Skeletal muscle tissue (tissue), 4 donors: ENCODE results near the gene MLLT6. TPM values are rescaled to one million over a fixed set of nuclear protein-coding genes. Genes with fewer than 3 reads are reported as not detected.

Source experiments
- H3K27ac ChIP-seq: one replicate; pipeline ENCODE4 v1.7.0; 2013; ENCODE audit warnings: mild to moderate bottlenecking, low read depth, low read length, inconsistent platforms
- H3K27me3 ChIP-seq, 3 donors: one replicate each; pipeline ENCODE4 v1.7.0; 2013; ENCODE audit warnings: low read length in 3 of 3; ENCODE audit not compliant: control insufficient read depth in 3 of 3, insufficient read depth in 3 of 3
- H3K36me3 ChIP-seq, 3 donors: one replicate each; pipeline ENCODE4 v1.7.0; 2013; ENCODE audit warnings: low read length in 3 of 3; ENCODE audit not compliant: control insufficient read depth in 3 of 3, insufficient read depth in 3 of 3
- H3K4me1 ChIP-seq, 3 donors: one replicate each; pipeline ENCODE4 v1.7.0; 2013; ENCODE audit warnings: low read length in 3 of 3, mild to moderate bottlenecking in 3 of 3; ENCODE audit not compliant: control insufficient read depth in 3 of 3, insufficient read depth in 3 of 3
- H3K4me3 ChIP-seq, 3 donors: one replicate each; pipeline ENCODE4 v1.7.0; 2013; ENCODE audit warnings: low read length in 3 of 3
- H3K9ac ChIP-seq, 3 donors: one replicate each; pipeline ENCODE4 v1.7.0; 2013; ENCODE audit warnings: low read length in 3 of 3, mild to moderate bottlenecking in 3 of 3, moderate library complexity in 2 of 3, low read depth in 1 of 3
- H3K9me3 ChIP-seq, 3 donors: one replicate each; pipeline ENCODE4 v1.7.0; 2013; ENCODE audit warnings: low read length in 3 of 3; ENCODE audit not compliant: control insufficient read depth in 3 of 3
- total RNA-seq: library from RNA; depleted of rRNA; stranded (reverse); fragments of >200 nt; gene quantifications from one replicate; pipeline ENCODE4 v1.2.3, GENCODE V29; 2014
- donor health status: Osteomylitis.

The MLLT6 gene
- total RNA-seq, 1 donor from 2014 or later, result 16.2 TPM

DNA sequence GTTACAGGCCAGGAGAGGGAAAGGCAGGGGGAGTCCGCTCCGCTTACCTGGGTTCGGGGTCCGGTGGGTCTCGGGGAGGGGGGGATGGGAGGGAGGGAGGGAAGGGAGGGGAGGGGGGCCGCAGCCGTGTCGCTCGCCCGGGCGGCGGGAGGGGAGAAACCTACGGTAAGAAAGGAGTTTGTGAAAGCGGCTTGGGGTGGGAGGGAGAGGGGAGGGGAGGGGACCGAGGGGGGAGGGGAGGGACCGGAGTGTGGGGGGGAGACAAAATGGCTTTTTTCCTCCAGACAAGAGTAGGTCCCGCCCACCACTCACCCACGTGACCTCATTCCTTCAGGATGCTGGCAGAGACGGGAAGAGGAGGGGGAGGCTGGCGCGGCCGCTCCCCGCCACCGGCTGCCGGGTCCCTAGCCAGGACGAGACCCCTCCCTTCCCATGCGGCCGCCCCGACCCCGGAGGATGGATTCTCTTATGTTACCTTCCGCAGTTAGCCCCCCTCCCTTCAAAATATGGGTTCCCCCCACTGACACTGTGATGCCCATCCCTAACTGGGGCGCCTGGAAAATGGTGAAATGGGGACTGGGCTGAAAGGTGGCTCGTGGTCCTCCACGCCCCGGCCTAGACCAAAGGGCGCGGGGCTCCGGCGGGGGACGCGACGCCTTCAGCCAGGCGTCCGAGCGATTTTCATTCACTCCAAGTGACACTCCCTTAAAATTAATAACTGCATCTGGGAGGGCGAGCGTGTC, 43.2 kb downstream of the MLLT6 start, which contains the start of gene PCGF2:
Gene PCGF2 (minus strand): TSS at position 188 of the 743 bp plus-strand sequence. CDS start 7,934 bp downstream, outside the sequence.
- H3K9ac ChIP-seq, result peak within 1 kb of the TSS; percentile 68 to 76 (median 74)
- H3K27ac ChIP-seq, result peak within 1 kb of the TSS; percentile 75
- peaks cover 11 to 59% (median 39%) of the 10 kb centered on the region in 3 donors for H3K27me3 ChIP-seq
- H3K4me1 ChIP-seq, result peaks cover 36 to 57% (median 55%) of the 10 kb centered on the region in 3 donors
- peaks cover 0 to 7% (median 5%) of the 10 kb centered on the region in 3 donors for H3K36me3 ChIP-seq
- H3K4me3 ChIP-seq, result peak within 1 kb of the TSS; percentile 73 to 77 (median 76)
- H3K9me3 ChIP-seq, result no peaks in the 10 kb centered on the region

DNA sequence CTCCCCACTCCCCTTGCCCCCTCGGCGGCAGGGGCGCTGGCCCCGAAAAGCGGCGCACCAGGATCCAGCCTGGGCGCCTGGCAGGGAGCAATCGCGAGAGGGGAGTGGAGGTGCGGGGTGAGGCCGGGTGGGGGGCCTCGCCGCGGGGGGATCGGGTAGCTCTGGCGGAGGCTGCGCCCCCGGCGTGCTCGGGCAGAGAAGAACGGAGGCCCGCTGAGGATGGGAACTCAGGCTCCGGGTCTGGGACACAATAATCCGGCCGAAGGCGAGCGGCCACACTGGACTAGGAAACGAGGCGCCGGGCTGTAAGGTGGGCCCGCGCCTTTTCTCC, 43.8 kb downstream of the MLLT6 start:
- H3K27ac ChIP-seq, result peak overlapping the region; percentile 75
- H3K27me3 ChIP-seq, result peaks cover 11 to 59% (median 39%) of the 10 kb centered on the region in 3 donors
- H3K9ac ChIP-seq, result peak overlapping the region; percentile 33 to 75 (median 74)
- no peaks in the 10 kb centered on the region for H3K9me3 ChIP-seq
- H3K4me3 ChIP-seq, result peak overlapping the region; percentile 70 to 77 (median 73)
- peaks cover 0 to 9% (median 5%) of the 10 kb centered on the region in 3 donors for H3K36me3 ChIP-seq
- H3K4me1 ChIP-seq, result peaks cover 40 to 60% (median 58%) of the 10 kb centered on the region in 3 donors

DNA sequence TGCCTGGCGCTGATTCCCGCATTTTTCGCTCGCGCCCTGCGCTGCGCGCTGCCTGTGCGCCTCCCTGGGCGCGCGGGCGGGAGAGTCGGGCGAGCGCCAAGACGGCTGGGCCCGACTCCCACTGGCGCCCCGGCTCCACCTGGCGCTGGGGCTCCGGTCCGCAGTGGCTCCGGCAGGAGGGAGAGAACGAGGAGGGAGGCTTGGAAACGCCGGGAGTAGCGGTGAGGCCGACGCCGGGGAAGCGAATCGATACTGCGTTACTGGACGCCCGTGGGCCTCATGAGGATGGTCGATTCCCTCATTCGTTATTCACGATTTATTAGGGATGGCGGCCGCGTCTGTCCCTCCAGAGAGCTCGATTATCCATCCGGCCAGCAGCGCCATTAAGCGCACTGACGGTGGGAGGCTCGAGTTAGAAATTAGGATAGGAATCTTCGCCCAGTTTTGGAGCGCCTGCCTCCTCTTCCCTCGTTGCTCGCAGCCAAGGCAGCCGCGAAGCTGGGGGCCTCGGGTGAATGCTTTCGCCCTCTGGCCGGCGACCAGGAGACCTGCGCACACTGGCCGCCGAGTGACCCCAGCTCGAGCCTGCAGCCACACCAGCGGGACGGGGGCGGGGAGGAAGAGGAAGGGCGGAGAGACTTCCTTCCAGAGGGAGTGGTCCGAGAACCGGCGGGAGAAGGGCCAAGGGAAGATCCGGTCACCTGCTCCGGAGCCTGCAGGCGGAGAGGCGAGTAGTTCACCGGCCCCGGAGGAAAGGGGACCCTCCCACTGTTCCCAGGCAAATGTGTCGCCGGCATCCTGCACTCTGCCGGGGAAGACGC, 44.4 kb downstream of the MLLT6 start:
- Histone ChIP-seq H3K9ac (peak overlapping the region; percentile 33 to 75 (median 74)), H3K4me1 (peaks cover 45 to 66% (median 60%) of the 10 kb centered on the region in 3 donors), H3K36me3 (peaks cover 1 to 11% (median 5%) of the 10 kb centered on the region in 3 donors)

DNA sequence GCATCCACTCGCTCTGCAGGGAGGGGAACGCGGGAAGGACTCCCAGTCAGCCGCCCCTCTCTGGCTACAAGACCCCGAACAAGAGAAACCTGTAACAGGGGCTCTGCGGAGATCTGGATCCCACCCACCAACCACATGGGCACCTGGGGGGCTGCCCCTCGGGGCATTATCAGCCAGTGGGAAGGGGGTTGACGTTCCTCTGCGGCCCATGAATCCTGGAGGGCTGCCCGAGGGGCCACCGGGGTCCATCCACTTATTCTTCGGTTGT, 44.9 kb downstream of the MLLT6 start:
- peak overlapping the region in 2 of 3 donors; percentile 33 to 75 for H3K9ac ChIP-seq
- H3K27ac ChIP-seq, result peak overlapping the region; percentile 57
- H3K9me3 ChIP-seq, result no peaks in the 10 kb centered on the region
- H3K36me3 ChIP-seq, result peaks cover 4 to 15% (median 5%) of the 10 kb centered on the region in 3 donors
- H3K4me1 ChIP-seq, result peaks cover 48 to 69% (median 63%) of the 10 kb centered on the region in 3 donors
- H3K27me3 ChIP-seq, result peaks cover 11 to 57% (median 39%) of the 10 kb centered on the region in 3 donors
- peak overlapping the region; percentile 70 to 77 (median 73) for H3K4me3 ChIP-seq

More for the DNA sequence above, 44.4 kb downstream of the MLLT6 start:
- peak overlapping the region; percentile 75 for H3K27ac ChIP-seq
- peaks cover 11 to 59% (median 39%) of the 10 kb centered on the region in 3 donors for H3K27me3 ChIP-seq
- H3K9me3 ChIP-seq, result no peaks in the 10 kb centered on the region
- peak overlapping the region; percentile 70 to 77 (median 73) for H3K4me3 ChIP-seq

DNA sequence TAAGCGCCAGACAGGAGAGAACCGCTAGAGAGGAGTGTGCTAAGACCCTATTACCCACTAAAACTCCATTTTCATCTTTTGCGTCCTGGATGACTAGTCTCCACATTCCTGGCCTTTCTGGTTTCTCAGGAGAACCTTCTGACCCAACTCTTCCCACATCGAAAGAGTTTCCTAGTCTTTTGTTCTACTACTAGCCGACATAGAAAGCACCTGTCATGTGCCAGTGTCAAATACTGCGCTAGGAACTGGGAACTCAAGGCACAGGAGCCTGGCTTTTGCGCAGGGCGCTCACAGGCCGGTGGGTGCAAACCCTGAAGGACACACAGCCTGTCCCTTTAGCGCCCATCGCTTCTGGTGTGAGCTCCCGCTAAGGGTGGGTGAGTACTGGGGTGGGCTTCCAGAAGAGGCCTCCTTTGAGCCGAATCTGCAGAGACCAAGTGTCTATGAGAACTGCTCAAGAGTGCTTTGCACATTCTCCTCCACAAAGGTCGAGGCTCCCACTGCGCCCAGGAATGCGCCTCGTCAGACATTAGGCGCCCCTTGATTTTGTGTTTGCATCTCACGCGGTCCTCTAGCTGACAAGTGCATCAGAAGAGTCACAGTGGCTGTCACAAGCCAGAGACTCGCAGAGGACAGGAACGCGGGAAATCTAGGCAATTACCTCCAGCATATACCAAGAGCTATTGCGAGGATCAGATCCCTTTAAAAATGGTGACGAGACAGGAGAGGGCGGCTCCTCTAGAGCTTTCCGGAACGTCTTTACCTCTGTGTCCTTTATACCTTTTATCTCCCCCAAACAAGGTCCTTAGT, 45.4 kb downstream of the MLLT6 start:
- peak overlapping the region in 1 of 3 donors; percentile 75 for H3K9ac ChIP-seq
- H3K4me1 ChIP-seq, result peaks cover 48 to 69% (median 63%) of the 10 kb centered on the region in 3 donors
- peaks cover 9 to 57% (median 39%) of the 10 kb centered on the region in 3 donors for H3K27me3 ChIP-seq
- peaks cover 4 to 15% (median 5%) of the 10 kb centered on the region in 3 donors for H3K36me3 ChIP-seq
- H3K9me3 ChIP-seq, result no peaks in the 10 kb centered on the region
- H3K27ac ChIP-seq, result peak overlapping the region; percentile 57
- peak overlapping the region in 2 of 3 donors; percentile 70 to 77 for H3K4me3 ChIP-seq

DNA sequence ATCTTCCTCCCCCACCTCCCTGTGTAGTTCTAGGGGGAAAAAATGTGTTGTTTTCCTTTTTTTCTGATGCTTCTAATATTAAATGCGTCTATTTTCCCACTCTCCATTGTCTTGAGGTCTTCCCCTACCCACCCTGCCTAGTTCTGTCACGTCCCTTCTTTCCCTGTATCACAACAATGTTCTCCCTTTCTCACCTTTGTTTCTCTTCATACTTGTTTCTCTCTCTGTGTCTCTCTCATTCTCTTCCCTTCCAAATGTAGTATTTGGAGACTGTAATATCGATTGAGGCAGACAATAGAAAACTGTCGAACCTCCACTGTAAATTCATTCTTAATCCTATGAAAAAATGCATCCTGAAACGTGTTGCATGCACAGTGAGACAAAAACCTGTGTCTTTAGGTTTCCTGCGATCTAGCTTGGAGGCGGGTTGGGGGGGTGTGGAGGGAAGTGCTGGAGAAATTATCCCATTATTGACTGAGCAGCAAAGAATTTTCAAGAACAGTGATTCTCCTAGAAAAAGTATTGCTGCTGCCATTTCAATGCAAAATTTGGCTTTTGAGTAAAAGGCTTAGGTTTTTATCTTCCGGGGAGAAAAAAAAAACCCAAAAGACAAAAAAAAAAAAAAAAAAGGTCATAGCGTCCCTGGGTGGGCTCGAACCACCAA, 46.2 kb downstream of the MLLT6 start:
- H3K4me1 ChIP-seq, result peaks cover 41 to 64% (median 57%) of the 10 kb centered on the region in 3 donors
- H3K36me3 ChIP-seq, result peaks cover 11 to 20% (median 12%) of the 10 kb centered on the region in 3 donors
- peak overlapping the region in 1 of 3 donors; percentile 97 for H3K9ac ChIP-seq
- no peak overlapping the region for H3K27ac ChIP-seq
- H3K27me3 ChIP-seq, result peaks cover 5 to 51% (median 37%) of the 10 kb centered on the region in 3 donors
- no peaks in the 10 kb centered on the region for H3K9me3 ChIP-seq
- H3K4me3 ChIP-seq, result peak overlapping the region in 2 of 3 donors; percentile 2 to 99

DNA sequence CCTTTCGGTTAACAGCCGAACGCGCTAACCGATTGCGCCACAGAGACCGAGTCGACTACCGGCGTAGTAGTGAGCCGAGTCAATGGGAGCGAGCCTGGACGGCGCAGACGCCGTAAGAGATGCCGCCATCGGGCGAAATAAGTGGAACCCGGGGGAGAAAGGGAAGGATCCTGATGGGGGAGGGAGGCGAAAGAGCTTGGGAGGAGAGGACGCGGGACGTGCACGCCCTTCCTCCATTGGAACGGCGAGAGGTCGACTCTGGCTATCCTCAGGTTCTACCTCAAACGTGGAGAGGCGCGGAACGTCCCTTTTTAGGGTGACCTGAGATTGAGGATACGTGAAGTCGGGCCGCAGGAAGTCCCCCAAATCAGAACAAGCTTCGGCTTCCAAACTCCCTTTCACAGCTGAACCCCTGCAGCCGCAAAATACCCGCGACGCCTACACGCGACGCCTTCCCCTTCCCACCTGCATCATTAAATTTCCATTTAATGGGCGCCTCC, 46.8 kb downstream of the MLLT6 start:
- H3K27ac ChIP-seq, result peak overlapping the region; percentile 94
- H3K4me1 ChIP-seq, result peaks cover 36 to 60% (median 51%) of the 10 kb centered on the region in 3 donors
- peaks cover 5 to 45% (median 34%) of the 10 kb centered on the region in 3 donors for H3K27me3 ChIP-seq
- H3K9ac ChIP-seq, result peak overlapping the region; percentile 59 to 98 (median 97)
- H3K9me3 ChIP-seq, result no peaks in the 10 kb centered on the region
- H3K4me3 ChIP-seq, result peak overlapping the region; percentile 81 to 99 (median 99)
- H3K36me3 ChIP-seq, result peaks cover 15 to 21% (median 16%) of the 10 kb centered on the region in 3 donors

DNA sequence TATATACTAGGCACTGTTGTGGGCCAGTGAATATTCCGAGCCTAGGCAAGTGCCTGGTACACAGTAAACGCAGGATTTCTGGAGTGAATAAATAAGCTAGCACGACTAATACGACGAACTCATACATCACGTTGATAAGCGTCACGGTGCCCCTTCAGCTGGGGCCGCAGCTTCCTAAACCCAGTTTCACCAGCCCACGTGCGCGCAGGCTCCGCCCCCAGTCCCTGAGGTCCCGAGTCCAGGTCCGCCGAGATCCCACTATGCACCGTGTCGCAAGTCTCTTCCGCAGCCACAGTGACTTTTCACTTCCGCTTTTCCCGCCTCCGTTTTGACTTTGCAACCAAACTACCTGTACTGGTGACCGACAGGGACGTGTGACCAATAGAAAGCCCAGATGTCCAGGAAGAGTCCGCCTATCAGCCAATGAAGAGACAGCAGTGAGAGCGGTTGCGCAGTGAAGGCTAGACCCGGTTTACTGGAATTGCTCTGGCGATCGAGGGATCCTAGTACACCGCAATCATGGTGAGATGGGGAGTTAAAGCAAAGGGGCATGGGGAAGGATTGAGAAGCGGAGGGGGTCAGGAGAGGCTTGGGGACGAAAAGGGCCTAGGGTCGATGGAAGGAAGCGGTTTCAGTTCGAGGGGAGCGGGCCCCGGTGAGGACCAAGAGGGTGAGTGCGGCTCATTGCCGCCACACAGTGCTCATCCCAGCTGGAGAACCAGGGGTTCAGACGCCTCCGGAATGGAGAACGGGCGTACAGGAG, 47.4 kb downstream of the MLLT6 start, which contains the start of gene PSMB3:
Gene PSMB3 (plus strand): TSS at position 434 of the 763 bp plus-strand sequence. CDS start 86 bp downstream, at position 520.
- H3K27me3 ChIP-seq, result peaks cover 5 to 42% (median 34%) of the 10 kb centered on the region in 3 donors
- H3K27ac ChIP-seq, result peak within 1 kb of the TSS; percentile 94
- H3K9ac ChIP-seq, result peak within 1 kb of the TSS; percentile 97 to 98 (median 97)
- no peaks in the 10 kb centered on the region for H3K9me3 ChIP-seq
- peaks cover 15 to 21% (median 16%) of the 10 kb centered on the region in 3 donors for H3K36me3 ChIP-seq
- H3K4me3 ChIP-seq, result peak within 1 kb of the TSS; percentile 98 to 99 (median 99)
- H3K4me1 ChIP-seq, result peaks cover 36 to 60% (median 49%) of the 10 kb centered on the region in 3 donors
